ENCODE data around the gene MAPKAP1.
A peak's percentile ranks its signal among the peaks of the same experiment; 100 is the strongest.

MAPKAP1 gene

DNA sequence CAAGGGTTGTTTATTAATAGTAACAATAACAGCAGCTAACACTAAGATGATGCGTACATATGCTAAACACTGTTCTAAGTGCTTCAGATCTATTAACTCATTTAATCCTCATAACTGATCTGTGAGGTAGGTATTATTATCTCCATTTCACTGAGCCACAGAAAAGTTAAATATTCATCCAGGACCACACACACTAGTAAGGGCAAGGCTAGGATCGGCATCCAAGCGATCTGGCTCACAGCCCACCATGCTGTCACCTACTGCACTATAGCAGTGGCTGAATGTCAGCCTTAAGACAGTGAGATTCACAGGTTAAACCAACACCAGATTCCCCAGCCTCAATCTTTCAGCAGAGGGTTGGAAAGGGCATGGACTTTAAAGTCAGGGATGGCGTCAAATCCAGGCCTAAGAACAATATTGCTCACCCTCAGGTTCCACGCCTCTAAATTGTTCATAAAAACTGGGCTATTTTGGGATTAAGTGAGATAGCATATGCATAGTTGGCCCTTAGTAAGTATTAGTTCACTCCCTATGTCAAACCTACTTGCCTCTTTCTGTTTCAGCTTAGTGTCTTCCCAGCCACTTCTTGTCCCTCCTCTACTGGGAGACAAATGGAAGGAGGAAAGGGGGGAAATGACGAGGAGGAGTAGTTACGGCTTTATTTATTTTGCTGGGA, 150.8 kb downstream of the MAPKAP1 start:
- H3K27ac ChIP-seq, result no peak overlapping the region
- DNase-seq, result no peak
- in situ Hi-C loops (cut with HindIII; ENCODE audit: low pct_ligation_motif_present, low sequenced_read_pairs), result no loop called here
- no peak overlapping the region for H3K4me3 ChIP-seq (ENCODE audit: low read depth, low read length)
- H3K36me3 ChIP-seq (replicated peaks), result no peaks in the 10 kb centered on the region
- no peaks in the 10 kb centered on the region for H3K27me3 ChIP-seq (replicated peaks)
- TF ChIP-seq, protein P1, sequence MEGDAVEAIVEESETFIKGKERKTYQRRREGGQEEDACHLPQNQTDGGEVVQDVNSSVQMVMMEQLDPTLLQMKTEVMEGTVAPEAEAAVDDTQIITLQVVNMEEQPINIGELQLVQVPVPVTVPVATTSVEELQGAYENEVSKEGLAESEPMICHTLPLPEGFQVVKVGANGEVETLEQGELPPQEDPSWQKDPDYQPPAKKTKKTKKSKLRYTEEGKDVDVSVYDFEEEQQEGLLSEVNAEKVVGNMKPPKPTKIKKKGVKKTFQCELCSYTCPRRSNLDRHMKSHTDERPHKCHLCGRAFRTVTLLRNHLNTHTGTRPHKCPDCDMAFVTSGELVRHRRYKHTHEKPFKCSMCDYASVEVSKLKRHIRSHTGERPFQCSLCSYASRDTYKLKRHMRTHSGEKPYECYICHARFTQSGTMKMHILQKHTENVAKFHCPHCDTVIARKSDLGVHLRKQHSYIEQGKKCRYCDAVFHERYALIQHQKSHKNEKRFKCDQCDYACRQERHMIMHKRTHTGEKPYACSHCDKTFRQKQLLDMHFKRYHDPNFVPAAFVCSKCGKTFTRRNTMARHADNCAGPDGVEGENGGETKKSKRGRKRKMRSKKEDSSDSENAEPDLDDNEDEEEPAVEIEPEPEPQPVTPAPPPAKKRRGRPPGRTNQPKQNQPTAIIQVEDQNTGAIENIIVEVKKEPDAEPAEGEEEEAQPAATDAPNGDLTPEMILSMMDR (IDR thresholded peaks at IDR 0.05; ENCODE audit: low read depth, low read length, missing control alignments), result no peak

DNA sequence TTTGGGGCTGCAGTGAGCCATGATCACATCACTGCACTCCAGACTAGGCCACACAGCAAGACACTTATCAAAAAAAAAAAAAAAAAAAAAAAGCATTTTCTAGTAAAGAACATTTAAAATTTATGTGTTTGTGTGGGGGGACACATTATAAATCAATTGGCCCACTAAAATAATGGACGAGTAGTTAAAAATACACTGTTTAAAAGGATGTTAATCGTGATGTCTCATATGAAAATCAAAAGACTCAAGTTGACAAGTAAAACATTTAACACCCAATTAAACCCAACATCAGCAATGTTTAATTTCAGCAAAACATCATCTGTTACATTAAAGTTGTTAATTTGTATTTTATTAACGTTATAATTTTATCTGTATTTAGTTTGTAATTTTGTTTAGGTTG, 152.3 kb downstream of the MAPKAP1 start:
- no peaks in the 10 kb centered on the region for H3K36me3 ChIP-seq (replicated peaks)
- DNase-seq, result no peak
- H3K27me3 ChIP-seq (replicated peaks), result no peaks in the 10 kb centered on the region
- H3K4me3 ChIP-seq (ENCODE audit: low read depth, low read length), result no peak overlapping the region
- TF ChIP-seq, protein P1 (IDR thresholded peaks at IDR 0.05; ENCODE audit: low read depth, low read length, missing control alignments), result no peak
- H3K27ac ChIP-seq, result no peak overlapping the region
- in situ Hi-C loops (cut with HindIII; ENCODE audit: low pct_ligation_motif_present, low sequenced_read_pairs), result no loop called here

DNA sequence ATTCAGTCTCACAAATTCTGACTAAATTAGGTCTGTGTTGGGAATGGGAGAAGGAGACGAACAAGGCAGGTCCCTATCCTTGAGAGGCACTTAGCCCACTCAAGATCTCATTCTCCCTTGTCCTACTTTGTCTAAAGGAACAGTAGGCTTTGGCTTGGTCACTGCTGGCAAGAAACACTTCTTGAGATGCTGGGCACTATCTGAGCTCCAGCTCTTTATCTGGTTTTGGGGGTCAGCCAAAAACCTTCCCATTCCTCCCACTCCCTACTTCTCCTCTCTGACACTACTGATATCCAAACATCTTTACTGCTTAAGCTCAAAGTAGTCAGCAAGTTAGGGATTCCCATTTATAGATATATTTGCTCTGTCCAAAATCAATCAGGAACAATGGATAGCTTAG, 155.2 kb downstream of the MAPKAP1 start:
- TF ChIP-seq, protein P1 (IDR thresholded peaks at IDR 0.05; ENCODE audit: low read depth, low read length, missing control alignments), result no peak
- Histone ChIP-seq H3K27me3 (replicated peaks) (no peaks in the 10 kb centered on the region), H3K27ac (no peak overlapping the region), H3K4me3 (ENCODE audit: low read depth, low read length) (no peak overlapping the region), H3K36me3 (replicated peaks) (no peaks in the 10 kb centered on the region)
- no peak for DNase-seq
- in situ Hi-C loops (cut with HindIII; ENCODE audit: low pct_ligation_motif_present, low sequenced_read_pairs), result no loop called here

DNA sequence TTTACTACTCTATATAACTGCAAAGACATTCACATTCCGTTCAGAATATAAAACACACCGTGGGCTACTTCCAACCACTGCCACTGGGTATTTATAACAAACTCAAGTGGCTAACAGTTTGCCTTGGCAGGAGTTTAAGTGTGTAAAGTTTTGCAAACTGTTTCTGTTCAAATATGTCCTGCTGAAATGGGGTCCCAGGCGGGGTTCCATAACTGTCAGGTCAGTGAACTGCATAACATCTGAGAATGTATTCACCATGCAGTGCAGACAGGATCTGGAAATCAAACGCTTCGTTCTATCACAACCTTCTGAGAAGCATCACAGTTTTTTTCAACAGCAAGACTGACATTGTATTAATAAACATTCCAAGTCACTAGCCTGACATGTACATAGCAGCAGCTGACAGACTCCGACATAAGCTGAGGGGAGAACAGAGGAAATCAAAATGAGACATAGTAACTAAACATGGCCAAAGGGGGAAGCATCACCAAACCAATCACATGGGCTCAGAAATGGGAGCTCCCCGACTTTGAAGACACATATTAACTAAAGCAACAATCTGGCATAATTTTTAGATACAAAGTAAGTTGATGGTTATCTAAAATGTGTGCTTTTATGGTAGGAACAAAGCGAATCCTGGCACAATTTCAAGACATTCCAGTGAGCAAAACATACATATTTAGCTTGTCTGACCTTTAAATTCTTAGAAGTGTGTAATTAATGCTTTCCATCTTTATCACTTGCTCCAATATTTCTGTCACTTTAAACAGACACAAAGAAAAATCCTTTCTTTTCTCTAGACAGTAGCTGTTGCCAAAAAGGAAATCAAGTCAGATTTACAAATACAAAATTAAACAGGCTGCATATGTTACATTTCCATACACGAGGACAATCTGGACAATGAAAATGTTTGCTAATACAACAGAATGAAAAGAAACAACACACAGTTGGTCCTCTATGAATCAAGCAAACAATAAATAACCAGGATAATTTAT, 156.8 kb downstream of the MAPKAP1 start:
- DNase-seq, result peak; percentile 34
- TF ChIP-seq, protein P1 (IDR thresholded peaks at IDR 0.05; ENCODE audit: low read depth, low read length, missing control alignments), result no peak
- no peak overlapping the region for H3K27ac ChIP-seq
- H3K4me3 ChIP-seq (ENCODE audit: low read depth, low read length), result no peak overlapping the region
- in situ Hi-C loops (cut with HindIII; ENCODE audit: low pct_ligation_motif_present, low sequenced_read_pairs), result no loop called here
- H3K36me3 ChIP-seq (replicated peaks), result no peaks in the 10 kb centered on the region
- no peaks in the 10 kb centered on the region for H3K27me3 ChIP-seq (replicated peaks)

DNA sequence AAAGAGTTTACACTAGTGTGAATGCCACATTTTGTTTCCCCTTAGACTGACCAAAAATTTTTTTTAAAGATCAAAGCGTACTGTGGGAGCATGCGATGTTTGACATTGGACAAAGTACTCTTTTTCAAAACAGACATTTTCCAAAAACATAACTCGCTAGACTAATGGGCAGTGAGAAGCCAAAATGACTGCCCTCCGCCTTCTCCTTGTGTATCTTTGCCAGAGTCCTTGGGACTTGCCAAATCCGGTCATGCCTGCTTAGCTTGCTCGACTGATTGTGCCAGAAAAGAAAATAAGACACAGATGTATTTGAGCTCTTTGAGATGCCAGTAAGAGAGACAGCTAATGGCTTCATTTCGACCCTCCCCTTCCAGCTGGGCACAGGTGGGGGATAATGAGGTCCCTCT, 157.5 kb downstream of the MAPKAP1 start:
- H3K27ac ChIP-seq, result no peak overlapping the region
- TF ChIP-seq, protein P1 (IDR thresholded peaks at IDR 0.05; ENCODE audit: low read depth, low read length, missing control alignments), result no peak

More for the DNA sequence above, 157.5 kb downstream of the MAPKAP1 start:
- DNase-seq, result no peak
- in situ Hi-C loops (cut with HindIII; ENCODE audit: low pct_ligation_motif_present, low sequenced_read_pairs), result no loop called here
- no peaks in the 10 kb centered on the region for H3K36me3 ChIP-seq (replicated peaks)
- H3K4me3 ChIP-seq (ENCODE audit: low read depth, low read length), result no peak overlapping the region
- no peaks in the 10 kb centered on the region for H3K27me3 ChIP-seq (replicated peaks)
